ENCODE measurements around the gene NTPCR. TPM values are rescaled to one million over a fixed set of nuclear protein-coding genes. Genes with fewer than 3 reads are reported as not detected.
"Not testable (repeated sequence)": the region's sequence is repeated elsewhere in the genome, so short reads cannot be mapped to it uniquely, and the experiment has no call there.

The NTPCR gene
- total RNA-seq, 1 donor = 15.6 TPM

- H3K27me3 ChIP-seq (ENCODE audit: insufficient read depth, low read length) = no peaks in the 10 kb centered on the region
- no peak overlapping the region for H3K4me3 ChIP-seq (ENCODE audit: insufficient read depth, low read length)
- no peaks in the 10 kb centered on the region for H3K79me2 ChIP-seq (ENCODE audit: insufficient read depth, low read length)
- DNase-seq (ENCODE audit: insufficient read length, low spot score, missing footprints) = no peak
- no peak overlapping the region for H3K27ac ChIP-seq (ENCODE audit: low read depth, low read length)
- no peaks in the 10 kb centered on the region for H3K9me3 ChIP-seq (ENCODE audit: low read depth, low read length)
- H4K20me1 ChIP-seq (ENCODE audit: insufficient read depth, low read length) = no peaks in the 10 kb centered on the region
- TF ChIP-seq CTCF (IDR thresholded peaks at IDR 0.05; ENCODE audit: extremely low read depth, low read depth, low read length) = no peak
- no peaks in the 10 kb centered on the region for H3K36me3 ChIP-seq (ENCODE audit: insufficient read depth, low read length)
- H3K4me2 ChIP-seq (ENCODE audit: insufficient read depth, low read length) = no peak overlapping the region
- H3K4me1 ChIP-seq (ENCODE audit: insufficient read depth, low read length) = no peaks in the 10 kb centered on the region
- H2AFZ ChIP-seq (ENCODE audit: low read length) = no peak overlapping the region
These were observed 37.4 kb upstream of the NTPCR start for GRCh38 chr1:232912845-232913580.

GRCh38 chr1:232914271-232914670 is 36.1 kb upstream of the NTPCR start:
- H3K79me2 ChIP-seq (ENCODE audit: insufficient read depth, low read length); H3K9me3 ChIP-seq (ENCODE audit: low read depth, low read length); H3K36me3 ChIP-seq (ENCODE audit: insufficient read depth, low read length); H3K27me3 ChIP-seq (ENCODE audit: insufficient read depth, low read length); H3K27ac ChIP-seq (ENCODE audit: low read depth, low read length); H3K4me1 ChIP-seq (ENCODE audit: insufficient read depth, low read length); H2AFZ ChIP-seq (ENCODE audit: low read length); H4K20me1 ChIP-seq (ENCODE audit: insufficient read depth, low read length); DNase-seq (ENCODE audit: insufficient read length, low spot score, missing footprints); H3K4me2 ChIP-seq (ENCODE audit: insufficient read depth, low read length); H3K4me3 ChIP-seq (ENCODE audit: insufficient read depth, low read length): not testable (repeated sequence)

- TF ChIP-seq CTCF (IDR thresholded peaks at IDR 0.05; ENCODE audit: extremely low read depth, low read depth, low read length) = no peak
- Histone ChIP-seq H3K79me2 (ENCODE audit: insufficient read depth, low read length) (no peaks in the 10 kb centered on the region), H3K9me3 (ENCODE audit: low read depth, low read length) (no peaks in the 10 kb centered on the region), H3K4me3 (ENCODE audit: insufficient read depth, low read length) (no peak overlapping the region), H2AFZ (ENCODE audit: low read length) (no peak overlapping the region), H3K36me3 (ENCODE audit: insufficient read depth, low read length) (no peaks in the 10 kb centered on the region), H3K4me1 (ENCODE audit: insufficient read depth, low read length) (no peaks in the 10 kb centered on the region), H4K20me1 (ENCODE audit: insufficient read depth, low read length) (no peaks in the 10 kb centered on the region), H3K27ac (ENCODE audit: low read depth, low read length) (no peak overlapping the region), H3K27me3 (ENCODE audit: insufficient read depth, low read length) (no peaks in the 10 kb centered on the region), H3K4me2 (ENCODE audit: insufficient read depth, low read length) (no peak overlapping the region)
- no peak for DNase-seq (ENCODE audit: insufficient read length, low spot score, missing footprints)
These were observed 35.2 kb upstream of the NTPCR start for GRCh38 chr1:232915212-232915611.

GRCh38 chr1:232917053-232917452 is 33.4 kb upstream of the NTPCR start:
- no peak overlapping the region for H3K4me2 ChIP-seq (ENCODE audit: insufficient read depth, low read length)
- H4K20me1 ChIP-seq (ENCODE audit: insufficient read depth, low read length) = no peaks in the 10 kb centered on the region
- H3K79me2 ChIP-seq (ENCODE audit: insufficient read depth, low read length) = no peaks in the 10 kb centered on the region
- no peaks in the 10 kb centered on the region for H3K9me3 ChIP-seq (ENCODE audit: low read depth, low read length)
- no peak overlapping the region for H2AFZ ChIP-seq (ENCODE audit: low read length)
- no peak overlapping the region for H3K4me3 ChIP-seq (ENCODE audit: insufficient read depth, low read length)
- no peak for DNase-seq (ENCODE audit: insufficient read length, low spot score, missing footprints)
- no peaks in the 10 kb centered on the region for H3K27me3 ChIP-seq (ENCODE audit: insufficient read depth, low read length)
- no peaks in the 10 kb centered on the region for H3K4me1 ChIP-seq (ENCODE audit: insufficient read depth, low read length)
- H3K27ac ChIP-seq (ENCODE audit: low read depth, low read length) = no peak overlapping the region
- TF ChIP-seq CTCF (IDR thresholded peaks at IDR 0.05; ENCODE audit: extremely low read depth, low read depth, low read length) = no peak
- no peaks in the 10 kb centered on the region for H3K36me3 ChIP-seq (ENCODE audit: insufficient read depth, low read length)

Data from osteoblast (primary cell).